Measurements from ENCODE around the gene ARHGAP28.

ARHGAP28 gene

DNA sequence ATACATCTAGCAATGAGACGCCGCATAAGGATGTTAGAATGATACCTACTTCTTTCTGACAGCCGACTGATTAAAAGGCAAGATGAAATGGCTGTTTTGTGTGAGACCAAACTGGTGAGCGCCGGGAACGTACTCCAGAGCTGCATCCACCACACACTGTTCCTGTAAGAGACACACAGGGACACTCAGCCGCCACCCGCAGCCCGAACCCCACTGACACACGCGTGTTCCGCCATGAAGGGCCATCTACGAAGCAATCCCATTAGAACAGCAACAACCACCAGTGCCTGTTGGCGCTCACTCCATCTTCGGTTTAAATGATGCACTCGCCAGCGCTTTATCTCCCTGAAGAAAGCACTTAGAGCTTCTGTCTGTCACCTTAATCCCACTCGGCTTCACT is 225.8 kb downstream of the ARHGAP28 start:
- in situ Hi-C loops (cut with MboI; ENCODE audit: low sequenced_read_pairs): no loop called here

DNA sequence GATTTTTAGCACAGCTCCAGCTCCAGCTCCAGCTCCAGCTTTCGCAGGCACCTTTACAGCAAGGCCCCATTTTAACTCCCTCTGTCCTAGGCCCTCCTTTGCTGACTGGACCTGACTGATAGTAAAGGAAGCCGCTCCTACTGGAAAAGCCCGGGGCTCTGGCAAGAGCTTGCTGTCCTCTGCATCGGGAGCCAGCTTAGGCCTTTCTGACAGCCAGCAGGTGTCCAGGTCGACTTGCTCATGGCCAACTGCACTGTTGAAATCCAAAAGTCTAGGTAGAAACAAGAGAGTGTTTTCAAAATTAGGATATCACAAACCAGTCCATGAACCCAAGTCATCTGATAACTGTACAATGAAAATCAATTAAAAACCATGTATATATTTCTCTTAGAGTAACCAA is 227.0 kb downstream of the ARHGAP28 start:
- in situ Hi-C loops (cut with MboI; ENCODE audit: low sequenced_read_pairs): no loop called here

DNA sequence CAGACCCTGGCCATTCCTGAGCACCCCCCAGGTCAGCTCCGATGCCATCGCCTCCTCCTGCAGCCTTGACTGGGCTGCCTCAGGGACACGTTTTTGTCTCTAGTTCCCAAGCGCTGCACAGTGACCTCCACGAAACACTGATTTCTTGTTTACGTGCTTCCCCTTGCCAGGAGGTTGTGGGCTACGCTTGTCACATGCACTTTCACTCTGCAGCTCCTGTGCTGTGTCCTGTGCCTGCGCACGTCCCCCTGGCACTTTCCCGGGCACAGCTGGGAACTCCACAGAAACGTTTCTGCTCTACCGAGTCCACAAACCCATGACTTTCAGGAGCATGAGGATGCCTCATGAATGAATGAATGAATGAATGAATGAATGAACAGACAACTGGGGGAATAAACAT is 227.5 kb downstream of the ARHGAP28 start:
- in situ Hi-C loops (cut with MboI; ENCODE audit: low sequenced_read_pairs): no loop called here

DNA sequence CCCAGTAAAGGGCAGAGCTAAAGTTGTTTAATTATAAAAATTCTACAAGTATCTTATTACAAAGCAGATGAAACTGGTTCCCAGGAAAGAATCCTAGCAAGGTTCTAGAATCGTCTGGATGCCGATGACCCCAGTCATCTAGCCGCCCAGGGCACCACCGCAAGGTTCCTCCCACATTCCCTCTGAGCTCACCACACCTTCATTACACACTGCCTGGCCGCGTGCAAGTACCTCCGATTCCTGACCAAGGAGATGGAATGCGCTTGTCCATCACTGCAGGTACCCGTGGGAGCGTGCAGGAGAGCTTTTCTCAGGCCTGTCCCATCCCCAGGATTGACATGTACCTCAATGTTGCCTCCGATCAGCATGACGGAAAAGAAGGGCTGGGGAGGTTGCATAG is 229.6 kb downstream of the ARHGAP28 start:
- in situ Hi-C loops (cut with MboI; ENCODE audit: low sequenced_read_pairs): no loop called here

DNA sequence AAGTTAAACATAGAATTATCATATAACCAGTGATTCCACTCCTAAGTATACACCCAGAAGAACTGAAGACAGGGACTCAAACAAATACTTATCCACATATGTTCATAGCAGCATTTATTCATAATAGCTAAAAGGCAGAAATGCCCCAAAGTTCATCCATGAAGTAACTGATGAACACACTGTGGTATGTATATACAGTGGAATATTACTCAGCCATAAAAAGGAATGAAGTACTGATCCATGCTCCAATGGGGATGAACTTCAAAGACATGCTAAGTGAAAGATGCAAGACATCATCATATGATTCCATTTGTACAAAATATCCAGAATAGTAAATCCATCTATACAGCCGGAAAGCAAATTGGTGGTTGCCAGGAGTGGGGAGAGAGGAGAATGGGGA is 230.6 kb downstream of the ARHGAP28 start:
- in situ Hi-C loops (cut with MboI; ENCODE audit: low sequenced_read_pairs): no loop called here

DNA sequence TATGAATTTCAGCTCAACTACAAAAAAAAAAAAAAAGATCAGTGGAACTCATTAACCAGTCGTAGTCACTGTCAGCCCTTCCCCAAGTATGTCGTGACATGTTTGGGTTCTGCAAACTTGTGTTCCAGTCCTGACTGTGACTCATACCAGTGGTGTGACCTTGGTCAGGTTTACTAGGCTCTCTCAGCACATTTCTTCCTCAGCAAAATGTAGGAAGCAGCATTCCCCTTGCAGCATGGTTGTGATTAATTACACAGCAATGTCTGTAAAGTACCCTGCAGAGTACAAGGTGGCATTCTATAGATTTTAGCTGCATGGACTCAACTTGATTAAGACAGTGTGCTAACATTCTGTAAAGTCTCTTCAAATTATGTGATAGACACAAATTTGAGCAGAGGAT is 231.1 kb downstream of the ARHGAP28 start:
- in situ Hi-C loops (cut with MboI; ENCODE audit: low sequenced_read_pairs): no loop called here

DNA sequence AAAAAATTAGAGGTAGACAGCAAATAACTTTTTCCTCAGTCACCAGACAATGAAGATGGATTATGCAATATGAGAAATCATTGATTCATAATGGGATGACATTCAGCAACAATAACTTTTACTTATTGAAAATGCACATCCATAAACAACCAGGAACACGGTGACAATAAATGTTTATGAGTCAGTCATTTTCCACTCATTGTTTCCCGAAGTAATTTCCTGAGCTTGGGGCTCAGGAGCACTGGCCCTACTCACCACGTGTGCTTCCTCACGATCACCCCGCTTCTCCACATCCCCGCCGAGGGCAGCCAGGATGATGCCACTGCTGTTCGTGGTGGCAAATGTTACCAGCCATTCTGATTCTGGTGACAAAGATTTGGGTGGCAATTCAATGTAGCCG is 231.8 kb downstream of the ARHGAP28 start:
- in situ Hi-C loops (cut with MboI; ENCODE audit: low sequenced_read_pairs): no loop called here

DNA sequence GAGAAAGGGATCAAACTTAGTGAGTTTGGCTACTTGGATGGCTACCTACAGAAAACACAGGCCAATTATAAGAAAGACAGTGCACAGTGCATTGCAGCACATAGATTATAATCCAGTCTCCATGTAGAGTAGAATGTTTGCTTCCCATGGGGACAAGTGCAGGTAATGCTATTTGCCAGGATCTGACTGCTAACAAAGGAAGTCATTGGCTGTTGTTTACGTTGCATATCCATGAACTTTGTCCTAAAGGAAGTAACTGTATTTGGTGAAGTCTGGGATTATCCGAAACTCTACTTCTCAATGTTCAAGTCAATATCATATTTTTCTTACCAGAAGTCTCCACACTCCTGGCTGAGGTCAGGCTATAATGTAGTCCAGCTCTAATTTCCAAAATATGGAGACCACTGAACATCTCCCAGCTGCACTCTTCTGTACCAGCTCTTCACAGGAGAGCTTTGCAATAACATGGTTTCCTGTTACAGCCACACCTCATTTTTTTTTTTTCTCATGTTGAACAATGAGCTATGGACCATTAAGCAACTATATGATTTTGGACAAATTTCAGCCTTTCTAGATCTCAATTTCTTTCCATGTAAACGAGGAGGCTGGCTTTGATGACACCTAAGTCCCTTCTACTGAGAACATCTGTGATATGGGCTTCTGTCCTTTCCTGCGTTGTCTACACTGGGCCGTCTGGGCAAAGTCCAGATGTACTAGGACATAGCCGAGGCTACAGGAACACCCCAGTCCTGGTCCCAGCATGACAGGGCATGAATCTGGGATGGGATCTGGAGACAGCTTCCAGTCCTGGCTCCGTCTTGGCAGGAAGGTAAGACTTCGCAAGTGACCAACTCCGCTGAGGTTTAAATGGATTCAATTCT is 233.3 kb downstream of the ARHGAP28 start:
- in situ Hi-C loops (cut with MboI; ENCODE audit: low sequenced_read_pairs): no loop called here

DNA sequence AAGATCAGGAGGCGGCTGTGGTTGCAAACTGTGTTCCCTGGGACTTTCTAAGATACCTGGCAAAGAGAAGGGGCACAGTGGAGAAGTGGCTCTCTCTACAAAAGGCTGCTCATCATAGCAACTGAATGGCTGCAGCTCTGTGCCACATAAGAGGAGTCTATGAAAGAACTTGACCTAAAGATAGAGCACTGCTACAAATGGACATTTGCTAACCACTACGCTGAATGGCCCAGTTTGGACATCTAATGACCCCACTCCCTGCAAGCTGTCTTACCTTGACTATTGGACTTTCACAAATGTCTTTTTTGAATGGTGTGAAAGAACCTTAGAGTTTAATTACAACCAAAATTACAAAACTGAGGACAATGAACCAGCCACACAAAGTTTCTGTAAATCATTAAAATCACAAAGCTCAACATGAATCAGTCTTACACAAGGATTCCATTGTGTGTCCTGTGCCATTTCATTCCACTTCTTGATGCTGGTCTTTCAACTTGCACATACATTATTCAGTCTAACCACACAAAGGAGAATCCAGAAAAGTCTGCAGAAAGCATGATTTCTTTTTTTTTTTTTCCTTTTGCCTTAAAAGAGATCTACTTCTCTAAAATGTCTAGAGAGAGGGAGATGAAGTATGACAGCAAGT is 234.1 kb downstream of the ARHGAP28 start:
- in situ Hi-C loops (cut with MboI; ENCODE audit: low sequenced_read_pairs): no loop called here
